GM21423 (cell line): Measurements from ENCODE around the gene CARD11.
"Not testable (repeated sequence)": the region's sequence is repeated elsewhere in the genome, so short reads cannot be mapped to it uniquely, and the experiment has no call there.

Experiments used
- ATAC-seq: cut with Tn5 transposase; IDR thresholded peaks from one replicate; pipeline ENCODE4 v1.9.1; 2021; ENCODE audit warnings: mild to moderate bottlenecking, moderate library complexity; ENCODE audit not compliant: unreplicated experiment

CARD11 gene

GRCh38 chr7:3021825-3022224 is 21.8 kb downstream of the CARD11 start:
- no peak for ATAC-seq

GRCh38 chr7:3021224-3021623 is 22.4 kb downstream of the CARD11 start:
- not testable (repeated sequence) for ATAC-seq

- ATAC-seq: no peak
Observed at GRCh38 chr7:3020416-3020815, 23.3 kb downstream of the CARD11 start.

GRCh38 chr7:3019801-3020200 is 23.9 kb downstream of the CARD11 start:
- ATAC-seq: no peak

- no peak for ATAC-seq
Observed at GRCh38 chr7:3013975-3014792, 29.5 kb downstream of the CARD11 start.

GRCh38 chr7:3011211-3011852 is 32.3 kb downstream of the CARD11 start:
- ATAC-seq: no peak

GRCh38 chr7:3010161-3010560 is 33.5 kb downstream of the CARD11 start:
- ATAC-seq: no peak

GRCh38 chr7:3009086-3009485 is 34.6 kb downstream of the CARD11 start:
- no peak for ATAC-seq

- ATAC-seq: no peak
Observed at GRCh38 chr7:3008386-3008785, 35.3 kb downstream of the CARD11 start.

GRCh38 chr7:3007696-3008095 is 36.0 kb downstream of the CARD11 start:
- ATAC-seq: no peak

GRCh38 chr7:3005257-3005656 is 38.4 kb downstream of the CARD11 start:
- no peak for ATAC-seq

- ATAC-seq: no peak
Observed at GRCh38 chr7:3003936-3004335, 39.7 kb downstream of the CARD11 start.

GRCh38 chr7:3002631-3003030 is 41.0 kb downstream of the CARD11 start:
- no peak for ATAC-seq

GRCh38 chr7:3000566-3000965 is 43.1 kb downstream of the CARD11 start:
- ATAC-seq: no peak

GRCh38 chr7:2999078-2999500 is 44.6 kb downstream of the CARD11 start:
- ATAC-seq: no peak

GRCh38 chr7:2997014-2997413 is 46.7 kb downstream of the CARD11 start:
- ATAC-seq: no peak

GRCh38 chr7:2996141-2996540 is 47.5 kb downstream of the CARD11 start:
- no peak for ATAC-seq

GRCh38 chr7:2993868-2994267 is 49.8 kb downstream of the CARD11 start:
- no peak for ATAC-seq

GRCh38 chr7:2993396-2993795 is 50.3 kb downstream of the CARD11 start:
- ATAC-seq: no peak

GRCh38 chr7:2990949-2991470 is 52.7 kb downstream of the CARD11 start:
- ATAC-seq: no peak

GRCh38 chr7:2986561-2986960 is 57.1 kb downstream of the CARD11 start:
- ATAC-seq: no peak

- no peak for ATAC-seq
Observed at GRCh38 chr7:2985866-2986265, 57.8 kb downstream of the CARD11 start.
